ENCODE results near the gene POMGNT2.
A peak's percentile ranks its signal among the peaks of the same experiment; 100 is the strongest.

Gene POMGNT2

GRCh38 chr3:43086460-43087165, 19.3 kb downstream of the POMGNT2 start:
- TF ChIP-seq, protein P1, sequence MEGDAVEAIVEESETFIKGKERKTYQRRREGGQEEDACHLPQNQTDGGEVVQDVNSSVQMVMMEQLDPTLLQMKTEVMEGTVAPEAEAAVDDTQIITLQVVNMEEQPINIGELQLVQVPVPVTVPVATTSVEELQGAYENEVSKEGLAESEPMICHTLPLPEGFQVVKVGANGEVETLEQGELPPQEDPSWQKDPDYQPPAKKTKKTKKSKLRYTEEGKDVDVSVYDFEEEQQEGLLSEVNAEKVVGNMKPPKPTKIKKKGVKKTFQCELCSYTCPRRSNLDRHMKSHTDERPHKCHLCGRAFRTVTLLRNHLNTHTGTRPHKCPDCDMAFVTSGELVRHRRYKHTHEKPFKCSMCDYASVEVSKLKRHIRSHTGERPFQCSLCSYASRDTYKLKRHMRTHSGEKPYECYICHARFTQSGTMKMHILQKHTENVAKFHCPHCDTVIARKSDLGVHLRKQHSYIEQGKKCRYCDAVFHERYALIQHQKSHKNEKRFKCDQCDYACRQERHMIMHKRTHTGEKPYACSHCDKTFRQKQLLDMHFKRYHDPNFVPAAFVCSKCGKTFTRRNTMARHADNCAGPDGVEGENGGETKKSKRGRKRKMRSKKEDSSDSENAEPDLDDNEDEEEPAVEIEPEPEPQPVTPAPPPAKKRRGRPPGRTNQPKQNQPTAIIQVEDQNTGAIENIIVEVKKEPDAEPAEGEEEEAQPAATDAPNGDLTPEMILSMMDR (conservative IDR thresholded peaks at IDR 0.05; ENCODE audit: low read length): no peak
- H3K4me3 ChIP-seq (ENCODE audit: low read length): no peak overlapping the region
- peak; percentile 1 for DNase-seq (ENCODE audit: low read depth)

DNA sequence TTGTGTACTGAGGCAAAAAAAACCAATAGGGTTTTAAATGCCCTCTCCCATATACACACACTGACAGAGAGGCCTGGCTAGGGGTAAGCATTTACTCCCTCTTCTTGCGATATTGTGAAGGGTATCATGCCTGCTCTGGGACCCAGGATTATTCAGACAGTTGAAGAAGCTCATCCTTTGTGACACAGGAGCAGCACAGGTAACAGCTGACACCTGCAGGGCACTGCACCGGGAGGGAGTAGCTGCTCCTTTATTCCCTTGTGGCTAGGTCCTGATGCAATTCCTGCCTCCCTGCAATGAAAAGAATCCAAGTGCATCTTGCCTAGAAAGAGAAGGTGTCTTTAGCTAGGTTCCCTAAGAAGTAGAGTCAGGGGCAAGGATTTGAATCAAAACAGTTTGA, 23.4 kb downstream of the POMGNT2 start:
- H3K4me3 ChIP-seq (ENCODE audit: low read length): no peak overlapping the region
- TF ChIP-seq, protein P1 (conservative IDR thresholded peaks at IDR 0.05; ENCODE audit: low read length): no peak
- no peak for DNase-seq (ENCODE audit: low read depth)

GRCh38 chr3:43081796-43082195, 24.1 kb downstream of the POMGNT2 start:
- TF ChIP-seq, protein P1 (conservative IDR thresholded peaks at IDR 0.05; ENCODE audit: low read length): no peak
- H3K4me3 ChIP-seq (ENCODE audit: low read length): no peak overlapping the region
- no peak for DNase-seq (ENCODE audit: low read depth)

DNA sequence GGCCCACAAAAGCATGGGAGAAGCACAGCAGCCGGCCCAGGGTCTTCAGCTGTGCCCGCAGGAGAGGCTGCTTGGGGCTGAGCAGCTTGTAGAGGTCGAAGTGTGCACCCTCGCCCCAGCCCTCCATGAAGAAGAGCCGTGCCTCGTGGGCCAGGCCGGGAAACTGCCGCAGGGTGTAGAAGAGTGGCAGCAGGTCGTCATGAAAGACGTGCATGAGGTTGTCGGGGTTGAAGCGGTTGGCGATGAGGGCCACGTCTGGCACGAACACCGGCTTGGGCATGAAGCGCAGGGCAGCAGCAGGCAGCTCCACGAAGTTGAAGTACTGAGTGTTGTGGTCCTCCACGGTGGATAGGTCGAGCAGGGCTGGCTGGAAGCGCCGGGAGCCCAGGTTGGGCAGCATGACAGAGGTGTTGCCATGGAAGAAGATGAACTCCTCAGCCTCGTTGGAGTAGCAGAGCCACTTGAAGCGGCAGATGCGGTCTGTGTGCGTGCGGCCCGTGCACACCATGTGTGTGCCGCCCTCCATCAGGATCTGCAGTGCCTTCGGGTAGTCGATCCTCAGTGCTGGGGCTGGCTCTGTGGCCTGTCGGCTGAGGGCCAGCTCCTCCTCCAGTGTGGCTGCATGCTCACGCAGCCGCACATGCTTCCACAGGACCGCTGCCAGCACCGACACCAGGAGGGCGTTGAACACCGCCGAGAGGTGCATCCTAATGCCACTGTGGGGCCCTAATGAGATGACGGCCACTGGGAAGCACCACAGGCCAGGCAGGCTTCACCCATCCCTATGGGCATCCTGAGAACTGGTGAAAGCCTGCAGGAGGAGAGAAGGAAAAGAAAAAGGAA, 24.9 kb downstream of the POMGNT2 start:
- DNase-seq (ENCODE audit: low read depth): no peak
- TF ChIP-seq, protein P1 (conservative IDR thresholded peaks at IDR 0.05; ENCODE audit: low read length): no peak

DNA sequence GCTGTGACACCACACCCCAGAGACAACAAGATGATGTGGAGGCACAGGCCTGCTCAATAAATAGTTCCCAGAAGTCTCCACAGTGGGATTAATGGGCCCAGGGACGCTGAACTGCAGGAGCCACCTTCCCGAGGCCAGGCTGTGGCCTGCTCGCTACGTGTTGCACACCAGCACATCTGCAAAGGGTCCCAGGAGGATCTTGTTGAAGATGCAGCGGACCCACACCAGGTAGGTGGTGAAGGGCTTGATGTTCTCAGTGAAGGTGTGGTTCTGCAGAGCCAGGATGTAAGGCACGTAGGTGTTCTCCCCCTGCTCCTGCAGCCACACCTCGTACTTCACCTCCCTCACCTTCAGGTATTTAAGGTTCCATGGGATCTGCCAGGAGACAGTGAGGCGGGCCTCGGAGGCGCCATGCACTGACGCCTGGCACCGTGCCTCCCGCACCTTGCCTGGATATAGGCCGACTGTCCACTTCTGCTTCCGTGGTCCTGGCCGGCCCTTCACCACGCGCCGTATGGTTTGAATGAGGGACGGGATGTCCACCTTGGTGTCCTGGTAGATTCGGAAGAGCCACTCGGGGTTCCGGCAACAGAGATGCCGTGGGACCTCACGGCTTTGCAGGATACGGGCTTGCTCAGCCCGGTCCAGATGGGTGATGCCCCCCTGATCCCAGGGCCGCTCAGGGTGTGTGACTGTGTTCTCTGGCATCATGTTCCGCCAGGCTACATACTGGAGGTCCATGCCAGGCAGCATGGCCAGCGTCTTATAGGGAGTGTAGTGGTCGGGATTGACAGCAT, 26.1 kb downstream of the POMGNT2 start:
- no peak for DNase-seq (ENCODE audit: low read depth)
- no peak overlapping the region for H3K4me3 ChIP-seq (ENCODE audit: low read length)
- TF ChIP-seq, protein P1 (conservative IDR thresholded peaks at IDR 0.05; ENCODE audit: low read length): no peak

More for the DNA sequence above, 24.9 kb downstream of the POMGNT2 start:
- H3K4me3 ChIP-seq (ENCODE audit: low read length): no peak overlapping the region

DNA sequence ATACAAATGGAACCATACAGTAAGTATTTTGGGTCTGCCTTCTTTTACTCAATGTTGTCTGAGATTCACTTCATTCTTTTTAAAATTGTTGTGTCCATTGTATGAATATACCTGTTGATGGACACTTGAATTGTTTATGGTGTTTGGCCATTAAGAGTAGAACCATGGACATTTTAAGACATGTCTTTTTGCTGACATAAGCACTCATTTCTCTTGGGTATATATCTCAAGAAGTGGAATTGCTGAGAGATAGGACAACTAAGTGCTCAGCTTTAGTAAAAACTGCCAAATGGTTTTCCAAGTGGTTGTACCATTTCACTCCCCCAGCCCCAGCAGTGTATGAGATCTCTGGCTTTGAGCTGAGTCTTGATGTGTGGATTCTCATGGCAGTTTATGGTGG, 28.2 kb downstream of the POMGNT2 start:
- no peak overlapping the region for H3K4me3 ChIP-seq (ENCODE audit: low read length)
- no peak for DNase-seq (ENCODE audit: low read depth)
- TF ChIP-seq, protein P1 (conservative IDR thresholded peaks at IDR 0.05; ENCODE audit: low read length): no peak
